ENCODE data around the gene CCDC141.

- TF ChIP-seq, protein P1, sequence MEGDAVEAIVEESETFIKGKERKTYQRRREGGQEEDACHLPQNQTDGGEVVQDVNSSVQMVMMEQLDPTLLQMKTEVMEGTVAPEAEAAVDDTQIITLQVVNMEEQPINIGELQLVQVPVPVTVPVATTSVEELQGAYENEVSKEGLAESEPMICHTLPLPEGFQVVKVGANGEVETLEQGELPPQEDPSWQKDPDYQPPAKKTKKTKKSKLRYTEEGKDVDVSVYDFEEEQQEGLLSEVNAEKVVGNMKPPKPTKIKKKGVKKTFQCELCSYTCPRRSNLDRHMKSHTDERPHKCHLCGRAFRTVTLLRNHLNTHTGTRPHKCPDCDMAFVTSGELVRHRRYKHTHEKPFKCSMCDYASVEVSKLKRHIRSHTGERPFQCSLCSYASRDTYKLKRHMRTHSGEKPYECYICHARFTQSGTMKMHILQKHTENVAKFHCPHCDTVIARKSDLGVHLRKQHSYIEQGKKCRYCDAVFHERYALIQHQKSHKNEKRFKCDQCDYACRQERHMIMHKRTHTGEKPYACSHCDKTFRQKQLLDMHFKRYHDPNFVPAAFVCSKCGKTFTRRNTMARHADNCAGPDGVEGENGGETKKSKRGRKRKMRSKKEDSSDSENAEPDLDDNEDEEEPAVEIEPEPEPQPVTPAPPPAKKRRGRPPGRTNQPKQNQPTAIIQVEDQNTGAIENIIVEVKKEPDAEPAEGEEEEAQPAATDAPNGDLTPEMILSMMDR (IDR thresholded peaks at IDR 0.05), result no peak
- no peak for TF ChIP-seq POLR2A (IDR thresholded peaks at IDR 0.05)
Observed at GRCh38 chr2:178836807-178837206, 213.1 kb downstream of the CCDC141 start.
